ENCODE results near the gene TMCC2.

Gene TMCC2

DNA sequence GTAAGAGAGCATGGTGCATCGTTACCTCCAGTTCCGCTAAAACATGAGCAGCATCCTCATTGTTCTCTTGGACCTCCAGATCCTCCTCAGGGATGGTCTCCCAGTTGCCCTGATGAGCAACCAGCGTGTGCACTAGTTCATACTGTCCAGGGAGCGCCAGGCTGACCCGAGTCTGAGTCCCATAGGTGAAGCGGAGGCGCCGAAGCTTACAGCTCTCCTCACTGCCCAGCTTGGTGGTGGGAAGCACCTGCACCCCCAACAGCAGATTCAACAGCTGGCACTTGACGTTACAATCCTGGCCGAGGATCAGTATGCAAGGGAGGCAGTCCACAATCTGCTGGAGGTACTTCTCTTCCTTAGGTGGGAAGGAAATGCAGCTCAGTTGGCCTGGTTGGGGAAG lies 40.3 kb upstream of the TMCC2 start:
- TF ChIP-seq, protein P1, sequence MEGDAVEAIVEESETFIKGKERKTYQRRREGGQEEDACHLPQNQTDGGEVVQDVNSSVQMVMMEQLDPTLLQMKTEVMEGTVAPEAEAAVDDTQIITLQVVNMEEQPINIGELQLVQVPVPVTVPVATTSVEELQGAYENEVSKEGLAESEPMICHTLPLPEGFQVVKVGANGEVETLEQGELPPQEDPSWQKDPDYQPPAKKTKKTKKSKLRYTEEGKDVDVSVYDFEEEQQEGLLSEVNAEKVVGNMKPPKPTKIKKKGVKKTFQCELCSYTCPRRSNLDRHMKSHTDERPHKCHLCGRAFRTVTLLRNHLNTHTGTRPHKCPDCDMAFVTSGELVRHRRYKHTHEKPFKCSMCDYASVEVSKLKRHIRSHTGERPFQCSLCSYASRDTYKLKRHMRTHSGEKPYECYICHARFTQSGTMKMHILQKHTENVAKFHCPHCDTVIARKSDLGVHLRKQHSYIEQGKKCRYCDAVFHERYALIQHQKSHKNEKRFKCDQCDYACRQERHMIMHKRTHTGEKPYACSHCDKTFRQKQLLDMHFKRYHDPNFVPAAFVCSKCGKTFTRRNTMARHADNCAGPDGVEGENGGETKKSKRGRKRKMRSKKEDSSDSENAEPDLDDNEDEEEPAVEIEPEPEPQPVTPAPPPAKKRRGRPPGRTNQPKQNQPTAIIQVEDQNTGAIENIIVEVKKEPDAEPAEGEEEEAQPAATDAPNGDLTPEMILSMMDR (IDR thresholded peaks at IDR 0.05; ENCODE audit: insufficient read depth, low read length, missing control alignments): no peak
- no peak for DNase-seq (ENCODE audit: low read depth, low spot score)
- POLR2A ChIA-PET: no interaction called here
- CTCF ChIA-PET: no interaction called here
- no peak overlapping the region for H3K4me3 ChIP-seq (ENCODE audit: low read depth, low read length)

DNA sequence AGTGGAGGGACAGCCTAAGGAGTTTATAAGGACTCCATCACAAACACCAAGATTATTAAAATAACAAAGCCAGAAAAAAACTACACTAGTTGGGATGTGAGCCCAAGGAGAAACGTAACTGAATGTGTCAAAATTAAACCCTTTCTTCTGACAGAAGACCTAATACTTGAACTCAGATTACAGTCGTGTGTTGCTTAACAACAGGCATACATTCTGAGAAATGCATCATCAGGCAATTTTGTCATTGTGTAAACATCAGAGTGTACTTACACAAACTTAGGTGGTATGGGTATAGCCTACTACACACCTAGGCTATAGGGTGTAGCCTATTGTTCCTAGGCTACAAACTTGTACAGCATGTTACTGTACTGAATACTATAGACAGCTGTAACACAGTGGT lies 39.6 kb upstream of the TMCC2 start:
- H3K4me3 ChIP-seq (ENCODE audit: low read depth, low read length): no peak overlapping the region
- ChIA-PET CTCF (interaction anchor here (0.9 to 3.0 kb wide), 3 partner anchors 11 to 68 kb away, joined by 3 to 15 read pairs (median 3); no protein-coding TSS in a partner anchor), POLR2A (no interaction called here)
- TF ChIP-seq, protein P1 (IDR thresholded peaks at IDR 0.05; ENCODE audit: insufficient read depth, low read length, missing control alignments): no peak
- no peak for DNase-seq (ENCODE audit: low read depth, low spot score)

DNA sequence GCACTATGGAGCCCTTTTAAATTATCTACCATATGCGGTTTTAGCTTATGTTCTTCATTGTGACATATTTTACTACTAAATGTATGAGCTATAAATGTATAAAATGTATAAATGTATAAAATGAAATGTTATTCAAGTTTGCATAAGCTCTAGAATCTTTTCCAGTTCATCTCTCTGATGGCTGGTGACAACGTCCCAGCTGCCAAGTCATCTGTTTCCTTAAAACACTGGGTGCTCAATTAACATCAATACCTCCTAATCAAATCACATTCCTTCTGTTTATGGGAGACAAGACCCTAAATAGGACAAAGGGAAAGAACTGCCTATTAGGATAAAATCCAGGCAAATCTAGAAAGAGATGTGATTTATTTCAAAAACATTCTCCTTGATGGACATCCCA lies 39.1 kb upstream of the TMCC2 start:
- CTCF ChIA-PET: interaction anchor here (0.9 to 3.0 kb wide), 3 partner anchors 10 to 67 kb away, joined by 3 to 15 read pairs (median 3); no protein-coding TSS in a partner anchor
- TF ChIP-seq, protein P1 (IDR thresholded peaks at IDR 0.05; ENCODE audit: insufficient read depth, low read length, missing control alignments): no peak
- no peak overlapping the region for H3K4me3 ChIP-seq (ENCODE audit: low read depth, low read length)
- POLR2A ChIA-PET: no interaction called here
- DNase-seq (ENCODE audit: low read depth, low spot score): no peak

GRCh38 chr1:205189131-205189530 lies 38.6 kb upstream of the TMCC2 start:
- TF ChIP-seq, protein P1 (IDR thresholded peaks at IDR 0.05; ENCODE audit: insufficient read depth, low read length, missing control alignments): no peak
- POLR2A ChIA-PET: no interaction called here
- DNase-seq (ENCODE audit: low read depth, low spot score): no peak
- CTCF ChIA-PET: interaction anchor here (0.9 to 3.0 kb wide), 3 partner anchors 10 to 67 kb away, joined by 3 to 15 read pairs (median 3); no protein-coding TSS in a partner anchor
- no peak overlapping the region for H3K4me3 ChIP-seq (ENCODE audit: low read depth, low read length)

- TF ChIP-seq, protein P1 (IDR thresholded peaks at IDR 0.05; ENCODE audit: insufficient read depth, low read length, missing control alignments): no peak
- ChIA-PET POLR2A (no interaction called here), CTCF (interaction anchor here (1.8 to 3.1 kb wide), 3 partner anchors 8 to 49 kb away, joined by 7 to 15 read pairs (median 9); no protein-coding TSS in a partner anchor)
- no peak for DNase-seq (ENCODE audit: low read depth, low spot score)
- H3K4me3 ChIP-seq (ENCODE audit: low read depth, low read length): no peak overlapping the region
These were observed 36.7 kb upstream of the TMCC2 start for GRCh38 chr1:205190845-205191577.

GRCh38 chr1:205191622-205192021 lies 36.1 kb upstream of the TMCC2 start:
- POLR2A ChIA-PET: interaction anchor here (0.5 kb wide), 1 partner anchor 15 kb away, joined by 3 read pairs; no protein-coding TSS in a partner anchor
- DNase-seq (ENCODE audit: low read depth, low spot score): no peak
- CTCF ChIA-PET: interaction anchor here (0.7 to 3.1 kb wide), 4 partner anchors 13 to 134 kb away, joined by 3 to 9 read pairs (median 6); no protein-coding TSS in a partner anchor
- no peak overlapping the region for H3K4me3 ChIP-seq (ENCODE audit: low read depth, low read length)
- TF ChIP-seq, protein P1 (IDR thresholded peaks at IDR 0.05; ENCODE audit: insufficient read depth, low read length, missing control alignments): no peak
